Panc1 (cell line): ENCODE measurements around the gene PLCH1.

Source experiments
- CTCF ChIP-seq: fragments of 450-650 bp; IDR thresholded peaks from 2 replicates; pipeline ENCODE4 v1.5.1; 2017; ENCODE audit warnings: mild to moderate bottlenecking
- POLR2AphosphoS5 ChIP-seq: IDR thresholded peaks from 2 replicates; pipeline ENCODE4 v1.6.1; 2012; ENCODE audit warnings: mild to moderate bottlenecking, low read depth, low read length, moderate library complexity
- REST ChIP-seq, 2 experiments: IDR thresholded peaks; 2 replicates each; pipeline ENCODE4 v1.6.1; 2011 to 2012; ENCODE audit warnings: low read depth in 2 of 2, control low read depth in 1 of 2, low read length in 1 of 2, mild to moderate bottlenecking in 1 of 2, moderate library complexity in 1 of 2; ENCODE audit not compliant: insufficient read depth in 1 of 2

DNA sequence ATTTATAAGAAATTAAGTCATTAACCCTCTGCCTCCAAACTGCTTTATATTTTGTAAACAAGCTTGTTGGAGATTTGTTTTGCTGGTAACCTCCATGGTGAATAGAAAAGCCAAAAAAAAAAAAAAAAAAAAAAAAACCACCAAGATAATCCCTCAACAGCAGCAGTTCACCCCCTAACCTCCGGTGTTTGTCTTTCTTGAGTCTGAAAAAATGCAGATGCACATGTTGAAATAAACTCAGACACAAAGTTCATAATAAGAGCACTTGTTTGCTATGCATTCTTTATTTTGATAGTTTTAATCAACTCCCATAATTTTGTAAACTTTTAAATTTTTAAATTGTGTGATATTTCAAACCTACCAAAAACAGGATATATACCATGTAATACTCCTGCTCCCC lies 1.8 kb upstream of the PLCH1 start:
- TF ChIP-seq POLR2AphosphoS5 (no peak), REST (IDR thresholded peaks at IDR 0.05; ENCODE audit: insufficient read depth in 1 of 2, low read depth in 2 of 2, low read length in 1 of 2) (no peak), CTCF (no peak)
